ENCODE results near the gene MITF. TPM values are rescaled to one million over a fixed set of nuclear protein-coding genes. Genes with fewer than 3 reads are reported as not detected.
"Not testable (repeated sequence)": the region's sequence is repeated elsewhere in the genome, so short reads cannot be mapped to it uniquely, and the experiment has no call there.

MITF gene
- total RNA-seq, 1 experiment from 2014 or later = 4.3 TPM

GRCh38 chr3:69906351-69906966, 167.2 kb downstream of the MITF start:
- H3K36me3 ChIP-seq (ENCODE audit: control insufficient read depth, insufficient read depth, low read length) = no peaks in the 10 kb centered on the region
- H3K4me3 ChIP-seq (ENCODE audit: low read depth, low read length) = no peak overlapping the region
- Mint-ChIP-seq H3K36me3 (ENCODE audit: insufficient read depth, unreplicated experiment) (no peaks in the 10 kb centered on the region), H3K4me1 (ENCODE audit: low read depth, unreplicated experiment) (no peaks in the 10 kb centered on the region), H3K9me3 (ENCODE audit: unreplicated experiment) (peaks cover 9% of the 10 kb centered on the region), H3K4me3 (ENCODE audit: unreplicated experiment) (no peak overlapping the region), H3K27ac (ENCODE audit: unreplicated experiment) (no peak overlapping the region), H3K27me3 (ENCODE audit: insufficient read depth, unreplicated experiment) (no peaks in the 10 kb centered on the region)
- no peak for DNase-seq
- no peaks in the 10 kb centered on the region for H3K27me3 ChIP-seq (replicated peaks; ENCODE audit: control insufficient read depth, insufficient read depth, low read length)
- BruUV-seq (replicated peaks) = no TSS peak
- intact Hi-C loops (cut with micrococcal nuclease; ENCODE audit: unreplicated experiment) = no loop called here
- no peaks in the 10 kb centered on the region for H3K9me3 ChIP-seq
- POLR2A ChIA-PET = no interaction called here
- CTCF ChIA-PET = no interaction called here
- no peaks in the 10 kb centered on the region for H3K4me1 ChIP-seq
- no peak for TF ChIP-seq CTCF (IDR thresholded peaks at IDR 0.05; ENCODE audit: insufficient read depth in 1 of 2, low read depth in 1 of 2, low read length in 1 of 2, severe bottlenecking in 1 of 2, unreplicated experiment in 1 of 2)

- TF ChIP-seq CTCF (IDR thresholded peaks at IDR 0.05; ENCODE audit: insufficient read depth in 1 of 2, low read depth in 1 of 2, low read length in 1 of 2, severe bottlenecking in 1 of 2, unreplicated experiment in 1 of 2) = no peak
- Mint-ChIP-seq H3K9me3 (ENCODE audit: unreplicated experiment) (peaks cover 9% of the 10 kb centered on the region), H3K4me1 (ENCODE audit: low read depth, unreplicated experiment) (no peaks in the 10 kb centered on the region), H3K36me3 (ENCODE audit: insufficient read depth, unreplicated experiment) (no peaks in the 10 kb centered on the region), H3K4me3 (ENCODE audit: unreplicated experiment) (no peak overlapping the region), H3K27ac (ENCODE audit: unreplicated experiment) (no peak overlapping the region), H3K27me3 (ENCODE audit: insufficient read depth, unreplicated experiment) (no peaks in the 10 kb centered on the region)
- no peak overlapping the region for H3K4me3 ChIP-seq (ENCODE audit: low read depth, low read length)
- CTCF ChIA-PET = no interaction called here
- no peaks in the 10 kb centered on the region for H3K4me1 ChIP-seq
- H3K27me3 ChIP-seq (replicated peaks; ENCODE audit: control insufficient read depth, insufficient read depth, low read length) = no peaks in the 10 kb centered on the region
- intact Hi-C loops (cut with micrococcal nuclease; ENCODE audit: unreplicated experiment) = no loop called here
- DNase-seq = no peak
- H3K36me3 ChIP-seq (ENCODE audit: control insufficient read depth, insufficient read depth, low read length) = no peaks in the 10 kb centered on the region
- POLR2A ChIA-PET = no interaction called here
- H3K9me3 ChIP-seq = no peaks in the 10 kb centered on the region
- no TSS peak for BruUV-seq (replicated peaks)
These were observed 168.3 kb downstream of the MITF start for GRCh38 chr3:69907554-69907953.

GRCh38 chr3:69909859-69910258, 170.6 kb downstream of the MITF start:
- H3K36me3 ChIP-seq (ENCODE audit: control insufficient read depth, insufficient read depth, low read length); H3K36me3 Mint-ChIP-seq (ENCODE audit: insufficient read depth, unreplicated experiment); H3K4me1 Mint-ChIP-seq (ENCODE audit: low read depth, unreplicated experiment); H3K9me3 ChIP-seq; H3K27me3 ChIP-seq (replicated peaks; ENCODE audit: control insufficient read depth, insufficient read depth, low read length); DNase-seq; POLR2A ChIA-PET; H3K4me3 ChIP-seq (ENCODE audit: low read depth, low read length); H3K4me1 ChIP-seq; intact Hi-C loops (cut with micrococcal nuclease; ENCODE audit: unreplicated experiment); BruUV-seq (replicated peaks); H3K4me3 Mint-ChIP-seq (ENCODE audit: unreplicated experiment); H3K27me3 Mint-ChIP-seq (ENCODE audit: insufficient read depth, unreplicated experiment); H3K9me3 Mint-ChIP-seq (ENCODE audit: unreplicated experiment); CTCF ChIA-PET; H3K27ac Mint-ChIP-seq (ENCODE audit: unreplicated experiment): not testable (repeated sequence)

- no peaks in the 10 kb centered on the region for H3K4me1 Mint-ChIP-seq (ENCODE audit: low read depth, unreplicated experiment)
- ChIA-PET CTCF (no interaction called here), POLR2A (no interaction called here)
- H3K36me3 ChIP-seq (ENCODE audit: control insufficient read depth, insufficient read depth, low read length) = no peaks in the 10 kb centered on the region
- H3K4me3 ChIP-seq (ENCODE audit: low read depth, low read length) = no peak overlapping the region
- H3K27me3 ChIP-seq (replicated peaks; ENCODE audit: control insufficient read depth, insufficient read depth, low read length) = no peaks in the 10 kb centered on the region
- DNase-seq = no peak
- H3K27ac Mint-ChIP-seq (ENCODE audit: unreplicated experiment) = no peak overlapping the region
- BruUV-seq (replicated peaks) = no TSS peak
- peaks cover 9% of the 10 kb centered on the region for H3K9me3 Mint-ChIP-seq (ENCODE audit: unreplicated experiment)
- intact Hi-C loops (cut with micrococcal nuclease; ENCODE audit: unreplicated experiment) = no loop called here
- H3K9me3 ChIP-seq = no peaks in the 10 kb centered on the region; the same call in 1 of the 2 replicates
- H3K36me3 Mint-ChIP-seq (ENCODE audit: insufficient read depth, unreplicated experiment) = no peaks in the 10 kb centered on the region
- no peaks in the 10 kb centered on the region for H3K4me1 ChIP-seq
- H3K27me3 Mint-ChIP-seq (ENCODE audit: insufficient read depth, unreplicated experiment) = no peaks in the 10 kb centered on the region
- no peak for TF ChIP-seq CTCF (IDR thresholded peaks at IDR 0.05; ENCODE audit: insufficient read depth in 1 of 2, low read depth in 1 of 2, low read length in 1 of 2, severe bottlenecking in 1 of 2, unreplicated experiment in 1 of 2)
- no peak overlapping the region for H3K4me3 Mint-ChIP-seq (ENCODE audit: unreplicated experiment)
These were observed 174.2 kb downstream of the MITF start for GRCh38 chr3:69913422-69913821.

All from Caco-2 (cell line).